Activated CD4-positive, alpha-beta T cell treated with anti-CD3 and anti-CD28 coated beads, Interleukin-10, Interleukin-2, amounts not matched to agents 100 ng/mL and 50 ng/mL, durations not matched to agents 16 hours and 8 hours (primary cell): ENCODE results near the gene PCF11.

Source experiments
- DNase-seq: peaks from one replicate; pipeline ENCODE4 v3.0.0-alpha.2; 2020

The PCF11 gene

GRCh38 chr11:83156144-83156995, 561 bp upstream of the PCF11 start:
- peak; percentile 100 for DNase-seq

GRCh38 chr11:83157594-83158356, 844 bp downstream of the PCF11 start:
- DNase-seq: peak; percentile 67

DNA sequence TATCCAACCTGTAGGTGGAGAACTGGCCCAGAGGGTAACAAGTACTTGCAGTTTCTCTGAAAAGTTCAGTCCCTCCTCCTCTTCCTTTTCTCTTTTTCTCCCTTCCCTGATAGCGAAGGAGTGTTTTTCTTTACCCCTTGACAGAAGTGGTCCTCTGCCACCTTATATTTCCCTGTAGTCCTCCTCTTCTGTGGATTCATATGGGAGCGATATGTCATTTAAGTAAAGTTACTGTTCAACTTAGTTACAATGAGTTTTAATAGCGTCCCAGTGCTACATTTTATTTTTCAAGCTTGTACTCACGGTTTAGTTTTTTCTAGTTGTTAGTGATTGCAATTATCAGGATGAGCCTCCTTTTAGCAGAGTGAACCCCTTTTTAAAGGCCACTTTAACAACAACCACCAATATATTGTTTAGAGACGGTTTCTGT, 1.4 kb downstream of the PCF11 start:
- no peak for DNase-seq

DNA sequence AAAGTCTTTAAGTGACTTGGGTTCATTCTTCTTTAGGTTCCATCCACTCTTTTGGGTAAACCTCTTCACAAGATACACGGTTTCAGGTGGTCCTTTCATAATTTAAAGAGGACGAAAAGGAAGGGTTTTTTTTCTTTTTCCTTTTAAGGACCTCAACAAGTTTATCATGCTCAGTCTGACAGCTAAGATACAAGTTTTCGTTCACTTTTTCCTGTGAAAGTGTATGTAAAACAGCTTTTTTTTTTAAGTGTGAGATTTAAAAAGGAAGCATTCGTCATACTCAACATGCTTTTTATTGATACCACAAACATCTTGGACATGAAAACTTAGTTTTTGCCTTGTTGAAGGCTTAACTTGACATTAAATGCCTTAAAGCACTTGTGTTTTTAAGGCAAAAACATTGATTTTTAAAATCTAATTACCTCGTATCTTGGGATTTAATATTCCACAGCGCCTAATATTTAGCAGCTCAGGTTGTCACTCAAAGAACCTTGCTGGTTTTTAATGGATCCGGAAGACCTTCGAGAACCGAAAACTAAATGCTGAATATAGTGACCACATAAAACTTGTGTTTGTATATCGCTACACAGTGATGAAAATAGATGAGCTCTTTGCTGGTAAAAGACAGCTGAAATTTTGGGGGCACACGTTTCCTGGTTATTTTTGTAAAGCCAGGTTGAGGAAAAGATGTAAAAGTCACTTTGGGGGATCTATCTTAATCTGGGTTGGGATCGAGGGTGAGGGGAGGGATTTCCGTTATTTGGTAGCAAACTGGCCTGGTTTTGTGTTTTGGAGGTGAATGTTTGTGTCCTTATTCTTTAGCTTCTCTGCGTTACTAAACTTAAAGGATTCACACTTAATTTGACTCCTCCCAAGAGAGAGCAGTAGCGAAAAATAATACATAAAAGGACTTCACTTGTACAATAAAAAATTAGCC, 2.3 kb downstream of the PCF11 start:
- DNase-seq: no peak

DNA sequence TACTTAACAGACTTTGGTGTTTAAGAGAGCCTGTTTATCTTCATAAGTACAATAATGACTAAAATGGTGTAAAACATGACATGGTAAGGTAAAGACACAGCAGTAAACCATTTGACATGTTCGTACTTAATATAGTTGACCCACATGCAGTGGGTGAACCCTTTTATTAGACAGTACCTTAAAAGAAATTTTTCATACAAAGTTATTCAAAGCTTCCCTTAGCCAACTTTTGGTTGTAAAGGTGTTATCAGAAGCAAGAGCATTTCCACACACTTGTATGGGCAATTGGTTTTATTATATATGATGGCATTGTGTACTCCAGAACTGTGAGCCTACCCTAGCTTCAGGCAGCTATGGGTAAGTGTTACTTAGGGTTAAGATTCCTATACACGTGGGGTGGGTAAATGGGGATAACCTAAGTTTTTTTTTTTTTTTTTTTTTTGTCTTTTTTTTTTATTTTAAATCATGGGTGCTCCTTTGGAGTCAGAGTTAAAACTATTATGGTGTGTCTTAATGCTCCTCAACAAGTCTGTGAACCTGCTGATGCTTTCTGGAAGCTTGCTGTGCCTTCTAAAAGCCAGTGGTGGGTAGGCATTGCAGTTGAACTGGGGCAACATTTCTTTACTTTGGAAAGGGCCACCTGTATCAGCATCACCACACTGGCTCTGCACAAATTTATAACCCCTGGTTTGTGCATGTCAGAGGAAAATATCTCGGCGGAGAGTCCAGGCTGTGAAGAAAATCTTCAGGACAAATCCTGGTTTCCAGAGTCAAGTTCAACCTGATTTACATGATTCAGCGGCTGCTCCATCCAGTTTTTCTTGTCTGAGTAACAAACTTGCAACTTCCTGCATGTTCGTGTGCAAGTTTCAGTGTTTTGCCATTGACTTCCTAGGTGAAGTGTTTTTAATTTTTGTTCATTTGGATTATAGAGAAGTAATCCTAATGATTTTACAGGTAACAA, 3.3 kb downstream of the PCF11 start:
- no peak for DNase-seq

- DNase-seq: no peak
Measured at GRCh38 chr11:83161610-83162199, 4.8 kb downstream of the PCF11 start.

DNA sequence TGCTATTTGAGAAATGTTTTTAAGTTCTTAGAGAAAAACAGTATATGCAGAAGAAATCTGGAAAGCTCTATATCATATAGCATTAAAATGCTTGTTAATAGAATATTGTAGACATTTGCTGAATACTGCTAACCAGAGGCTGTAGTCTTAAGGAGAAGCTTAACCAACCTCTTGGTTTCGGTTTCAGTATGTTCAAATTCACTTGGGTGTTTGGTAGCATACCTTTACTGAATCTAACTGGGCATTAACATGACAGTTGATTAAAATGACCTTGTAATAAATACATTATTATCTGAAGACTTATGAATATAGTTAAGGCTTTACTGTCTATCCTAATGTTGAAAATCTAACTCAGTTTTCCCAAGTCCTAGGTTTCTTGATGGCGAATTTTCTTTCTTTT, 5.4 kb downstream of the PCF11 start:
- peak; percentile 50 for DNase-seq

DNA sequence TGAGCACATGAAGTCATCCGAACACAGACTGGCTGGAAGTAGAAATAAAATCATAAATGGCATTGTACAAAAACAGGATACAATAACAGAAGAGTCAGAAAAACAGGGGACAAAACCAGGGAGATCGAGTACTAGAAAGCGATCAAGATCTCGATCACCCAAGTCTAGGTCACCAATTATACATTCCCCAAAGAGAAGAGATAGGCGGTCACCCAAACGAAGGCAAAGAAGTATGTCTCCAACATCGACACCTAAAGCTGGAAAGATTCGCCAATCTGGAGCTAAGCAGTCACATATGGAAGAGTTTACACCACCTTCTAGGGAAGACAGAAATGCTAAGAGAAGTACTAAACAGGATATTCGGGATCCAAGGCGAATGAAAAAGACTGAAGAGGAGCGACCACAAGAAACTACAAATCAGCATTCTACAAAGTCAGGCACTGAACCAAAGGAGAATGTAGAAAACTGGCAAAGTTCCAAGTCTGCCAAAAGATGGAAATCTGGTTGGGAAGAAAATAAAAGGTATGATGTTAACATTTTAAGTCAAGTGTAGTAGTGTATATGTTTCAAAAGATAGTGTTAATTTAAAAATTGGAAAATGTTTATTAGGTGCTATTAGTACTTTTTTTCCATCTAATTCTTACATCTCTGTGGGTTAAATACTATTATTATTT, 9.4 kb downstream of the PCF11 start:
- DNase-seq: no peak

DNA sequence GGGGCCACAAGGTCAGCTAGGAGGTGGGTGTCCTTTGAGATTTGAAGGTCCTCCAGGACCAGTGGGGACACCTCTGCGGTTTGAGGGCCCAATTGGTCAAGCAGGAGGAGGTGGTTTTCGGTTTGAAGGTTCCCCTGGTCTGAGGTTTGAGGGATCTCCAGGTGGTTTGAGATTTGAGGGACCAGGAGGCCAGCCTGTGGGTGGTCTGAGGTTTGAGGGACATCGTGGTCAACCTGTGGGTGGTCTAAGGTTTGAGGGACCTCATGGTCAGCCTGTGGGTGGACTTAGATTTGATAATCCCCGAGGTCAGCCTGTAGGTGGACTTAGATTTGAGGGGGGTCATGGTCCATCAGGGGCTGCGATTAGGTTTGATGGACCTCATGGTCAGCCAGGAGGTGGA, 11.8 kb downstream of the PCF11 start:
- DNase-seq: no peak

DNA sequence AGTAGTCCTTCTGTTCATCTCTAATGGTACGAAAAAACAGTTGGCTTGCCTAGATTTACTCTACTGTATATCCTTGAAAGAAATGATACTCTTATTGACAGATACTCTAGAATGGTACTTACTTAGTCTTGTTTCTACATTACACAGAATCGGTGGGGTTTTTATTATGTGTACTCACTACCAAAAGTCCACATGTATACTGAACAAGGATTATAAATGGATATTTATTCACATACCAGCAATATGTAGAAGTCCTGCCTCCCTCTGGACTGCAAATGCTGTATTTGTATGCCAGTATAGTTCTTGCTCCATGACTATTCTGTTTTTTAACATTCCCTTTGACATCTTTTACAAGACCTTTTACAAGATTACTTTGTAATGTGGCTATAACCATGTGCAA, 13.9 kb downstream of the PCF11 start:
- DNase-seq: no peak

GRCh38 chr11:83172551-83172950, 15.6 kb downstream of the PCF11 start:
- DNase-seq: no peak

GRCh38 chr11:83174008-83174407, 17.1 kb downstream of the PCF11 start:
- DNase-seq: no peak

GRCh38 chr11:83175815-83176214, 18.9 kb downstream of the PCF11 start:
- DNase-seq: no peak

DNA sequence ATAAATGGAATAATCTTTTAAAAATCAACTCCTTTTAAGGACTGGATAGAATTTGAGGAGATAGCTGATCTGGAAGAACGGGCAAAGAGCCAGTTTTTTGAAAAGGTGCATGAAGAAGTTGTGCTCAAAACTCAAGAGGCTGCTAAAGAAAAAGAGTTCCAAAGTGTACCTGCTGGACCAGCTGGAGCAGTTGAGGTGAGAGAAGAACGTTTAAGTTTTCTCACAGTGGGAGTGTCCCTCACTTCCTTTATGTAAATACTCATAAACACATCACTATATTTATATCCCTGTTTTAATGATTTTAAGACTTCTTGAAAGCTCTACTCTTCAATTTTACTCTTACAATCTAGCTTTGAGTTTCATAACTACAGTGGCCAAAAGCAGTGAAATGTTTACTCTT, 24.9 kb downstream of the PCF11 start:
- no peak for DNase-seq

GRCh38 chr11:83185767-83186166, 28.8 kb downstream of the PCF11 start:
- DNase-seq: no peak

GRCh38 chr11:83187465-83187864, 30.5 kb downstream of the PCF11 start:
- DNase-seq: no peak

GRCh38 chr11:83191491-83191890, 34.6 kb downstream of the PCF11 start:
- no peak for DNase-seq

GRCh38 chr11:83191986-83192385, 35.1 kb downstream of the PCF11 start:
- DNase-seq: no peak

GRCh38 chr11:83192606-83193245, 35.8 kb downstream of the PCF11 start:
- DNase-seq: no peak
